Motor neuron (in vitro differentiated cells): ENCODE data around the gene PTGER1. TPM values are rescaled to one million over a fixed set of nuclear protein-coding genes. Genes with fewer than 3 reads are reported as not detected.

Source experiments
- ATAC-seq, 8 experiments: fragments of 200-7000 bp; cut with Tn5 transposase; replicated peaks in 6 of 8; 2 replicates each; pipeline ENCODE4 v1.8.0; 2021; ENCODE audit warnings: mild to moderate bottlenecking in 8 of 8, moderate library complexity in 8 of 8
- H3K27ac ChIP-seq, 2 donors: fragments of 250-450 bp; sonication (Bioruptor Pico); 2 replicates each; pipeline ENCODE4 v1.9.0; 2021; ENCODE audit warnings: antibody characterized with exemption in 2 of 2, mild to moderate bottlenecking in 2 of 2, moderate library complexity in 1 of 2
- H3K4me1 ChIP-seq, 2 donors: fragments of 250-450 bp; sonication (Bioruptor Pico); replicated peaks in 1 of 2; 2 replicates each; pipeline ENCODE4 v1.6.1; 2021; ENCODE audit warnings: antibody characterized with exemption in 2 of 2, mild to moderate bottlenecking in 2 of 2, moderate library complexity in 1 of 2
- H3K4me3 ChIP-seq, 5 donors: fragments of 250-450 bp; sonication (Bioruptor Pico); 2 replicates each; pipeline ENCODE4 v1.9.0; 2021; ENCODE audit warnings: antibody characterized with exemption in 5 of 5, mild to moderate bottlenecking in 5 of 5, moderate library complexity in 4 of 5
- WGBS, 10 experiments: fragments of 450-650 bp; shearing (Covaris generic); methylation state at CpG; one replicate each; pipeline ENCODE4 v1.0.0; 2022; 5-methylcytosine and 5-hydroxymethylcytosine counted together
- in situ Hi-C, 9 experiments: fragments of 400-800 bp; cut with MboI; loops; one replicate each; pipeline ENCODE4 v1.15.0; 2021; ENCODE audit warnings: low sequenced_read_pairs in 9 of 9, low pct_unique_long_range_greater_than_20kb in 2 of 9; ENCODE audit not compliant: unreplicated experiment in 9 of 9
- total RNA-seq, 8 experiments: library from RNA; unstranded; fragments of 300-600 nt; gene quantifications; 2 replicates each; pipeline versions ENCODE4 v1.2.3 to v1.2.4, GENCODE V29; 2022

PTGER1 gene
- total RNA-seq, 8 experiments from 2014 or later = 0.11 to 0.24 TPM; not detected in 6

DNA sequence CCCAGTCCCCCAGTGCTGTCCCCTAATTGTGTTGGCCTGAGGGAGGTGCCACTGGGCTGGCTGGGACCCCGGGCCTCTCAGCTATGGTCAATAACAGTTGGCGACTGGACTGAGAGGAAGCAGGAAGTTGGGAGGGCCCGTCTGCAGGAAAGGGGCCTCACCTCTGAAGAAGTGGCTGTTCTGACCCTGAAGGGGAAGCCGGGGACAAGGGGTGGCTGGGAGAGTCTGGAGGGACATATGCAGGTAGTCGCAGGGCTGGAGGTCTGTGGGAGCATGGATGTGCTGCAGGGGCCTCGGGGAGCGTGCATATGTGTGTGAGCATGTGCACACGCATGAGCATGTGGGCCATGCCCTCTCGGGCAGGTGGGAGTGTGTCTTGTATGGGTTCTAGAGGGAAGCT is 36.1 kb downstream of the PTGER1 start:
- Histone ChIP-seq H3K4me3 (no peak overlapping the region), H3K4me1 (peaks cover 9 to 18% of the 10 kb centered on the region in 2 donors), H3K27ac (no peak overlapping the region)
- no peak for ATAC-seq
- in situ Hi-C loops = no loop called here
- 83 to 100% (median 95%) methylated on average over 1 to 7 of the region's 9 CpGs; no CpG with 5 or more reads in 7 of the 10 experiments for WGBS, 10 experiments

DNA sequence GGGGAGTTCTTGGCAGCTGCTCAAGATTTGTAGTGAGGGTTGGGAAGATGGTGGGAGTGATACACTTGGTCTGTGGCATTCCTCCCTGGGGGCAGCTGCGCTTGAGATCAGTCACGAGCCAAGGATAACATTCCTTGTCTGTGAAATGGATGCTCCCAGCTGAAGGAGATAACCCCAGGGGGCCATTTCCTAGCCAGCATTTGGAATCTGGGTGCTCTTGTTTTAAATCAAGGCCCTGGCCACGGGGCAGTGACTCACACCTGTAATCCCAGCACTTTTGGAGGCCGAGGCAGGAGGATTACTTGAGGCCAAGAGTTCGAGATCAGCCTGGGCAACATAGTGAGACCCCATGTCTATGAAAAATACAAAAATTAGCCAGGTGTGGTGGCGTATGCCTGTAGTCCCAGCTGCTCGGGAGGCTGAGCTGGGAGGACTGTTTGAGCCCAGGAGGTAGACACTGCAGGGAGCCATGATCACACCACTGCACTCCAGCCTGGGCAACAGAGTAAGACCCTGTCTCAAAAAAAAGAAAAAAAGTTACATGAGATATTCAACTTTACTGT is 37.5 kb downstream of the PTGER1 start:
- WGBS, 10 experiments = 90 to 100% (median 100%) methylated on average over 1 to 3 of the region's 7 CpGs; no CpG with 5 or more reads in 3 of the 10 experiments
- no peak overlapping the region for H3K4me3 ChIP-seq
- H3K4me1 ChIP-seq = peaks cover 13 to 18% of the 10 kb centered on the region in 2 donors
- H3K27ac ChIP-seq = no peak overlapping the region
- in situ Hi-C loops = no loop called here
- no peak for ATAC-seq

DNA sequence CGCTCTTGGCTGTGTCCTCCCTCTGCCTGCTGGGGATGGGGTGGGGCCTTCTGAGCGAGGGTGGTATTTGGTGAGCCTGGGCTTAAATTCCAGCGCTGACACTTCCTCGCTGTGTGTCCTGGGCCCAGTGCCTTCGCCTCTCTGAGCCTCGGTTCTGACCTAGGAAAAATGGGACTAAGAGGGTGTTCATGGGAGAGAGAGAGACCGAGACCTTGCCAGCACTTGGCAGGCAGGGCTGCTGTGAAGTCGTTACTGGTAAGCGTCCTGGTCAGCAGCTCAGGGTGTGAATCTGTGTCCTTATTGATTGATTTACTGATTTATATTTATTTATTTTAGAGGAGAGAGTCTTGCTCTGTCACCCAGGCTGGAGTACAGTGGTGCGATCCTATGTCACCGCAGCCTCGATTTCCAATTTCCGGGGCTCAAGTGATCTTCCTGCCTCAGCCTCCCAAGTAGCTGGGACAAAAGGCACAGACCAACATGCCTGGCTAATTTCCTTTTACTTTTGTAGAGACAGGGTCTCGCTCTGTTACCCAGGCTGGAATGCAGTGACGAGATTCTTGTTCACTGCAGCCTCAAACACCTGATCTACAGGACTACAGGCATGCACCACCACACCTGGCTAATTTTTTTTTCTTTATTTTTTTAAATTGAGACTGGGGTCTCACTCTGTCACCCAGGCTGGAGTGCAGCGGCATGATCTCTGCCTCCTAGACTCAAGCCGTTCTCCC is 39.7 kb downstream of the PTGER1 start:
- WGBS, 10 experiments = 38 to 100% (median 90%) methylated on average over 2 to 11 of the region's 17 CpGs; no CpG with 5 or more reads in 1 of the 10 experiments
- H3K4me3 ChIP-seq = no peak overlapping the region
- H3K27ac ChIP-seq = peak overlapping the region in 1 of 2 donors; percentile 13
- ATAC-seq = no peak
- H3K4me1 ChIP-seq = peaks cover 15 to 18% of the 10 kb centered on the region in 2 donors
- in situ Hi-C loops = no loop called here

- Histone ChIP-seq H3K27ac (peak overlapping the region; percentile 12 to 13), H3K4me1 (peaks cover 15% of the 10 kb centered on the region in 2 donors), H3K4me3 (peak overlapping the region in 4 of 5 donors; percentile 60 to 92 (median 74))
- peak in 7 of 8 experiments; percentile 9 to 91 (median 40) for ATAC-seq
- in situ Hi-C loops = no loop called here
- WGBS, 10 experiments = 0 to 30% methylated on average over 1 to 2 of the region's 23 CpGs; no CpG with 5 or more reads in 8 of the 10 experiments
Observed at GRCh38 chr19:14434543-14435319, 40.4 kb downstream of the PTGER1 start.

DNA sequence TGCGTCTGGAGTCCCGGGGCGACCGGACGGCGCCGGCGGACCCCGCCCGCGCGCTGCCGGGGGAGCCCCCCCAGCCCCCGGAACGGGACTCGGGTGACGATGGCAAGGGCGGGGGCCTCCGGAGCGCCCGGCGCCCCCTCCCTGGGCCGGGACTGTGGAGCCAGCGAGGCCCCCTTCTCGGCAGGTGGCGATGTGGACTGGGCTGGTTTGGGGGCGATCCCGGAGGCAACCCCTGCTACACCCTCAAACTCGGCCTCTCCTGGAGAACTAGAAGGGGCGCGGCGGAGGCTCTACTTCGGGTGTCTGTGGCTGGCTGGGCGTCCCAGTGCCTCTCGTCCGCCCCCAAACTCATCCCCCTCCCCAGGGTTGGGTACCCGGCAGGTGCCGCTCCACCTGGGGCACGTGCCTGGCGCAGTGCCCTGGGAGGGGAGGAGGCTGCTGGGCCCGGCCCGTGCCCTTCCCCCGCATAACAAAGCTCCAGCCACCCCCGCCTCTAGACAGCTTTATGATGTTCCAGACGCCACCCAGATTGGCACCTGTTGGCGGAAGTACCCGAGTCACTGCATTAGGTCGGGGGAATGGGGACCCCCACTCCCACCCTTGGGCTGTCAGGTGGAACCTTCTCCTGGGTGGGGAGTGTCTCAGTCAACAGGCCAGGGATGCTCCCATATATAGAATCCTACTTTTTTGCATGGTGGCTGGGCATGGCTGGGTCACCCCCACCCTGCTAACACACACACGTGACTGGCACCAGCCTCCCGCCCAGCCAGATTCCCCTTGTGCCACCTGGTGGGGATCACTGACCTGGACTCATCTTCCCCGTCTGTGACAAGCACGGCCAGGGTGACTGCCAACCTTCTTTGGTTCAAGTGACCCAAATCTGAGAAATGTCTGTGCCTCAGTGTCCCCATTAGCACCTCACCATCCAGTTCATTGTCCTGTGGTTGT is 41.3 kb downstream of the PTGER1 start:
- Histone ChIP-seq H3K4me3 (peak overlapping the region; percentile 60 to 92 (median 72)), H3K27ac (peak overlapping the region; percentile 63 to 78), H3K4me1 (peaks cover 11 to 15% of the 10 kb centered on the region in 2 donors)
- peak in 6 of 8 experiments; percentile 18 to 52 (median 50) for ATAC-seq
- WGBS, 10 experiments = 0 to 55% (median 41%) methylated on average over 2 to 7 of the region's 52 CpGs; no CpG with 5 or more reads in 7 of the 10 experiments
- in situ Hi-C loops = no loop called here

- ATAC-seq = peak; percentile 5 to 90 (median 84)
- 20 to 50% methylated on average over 1 to 2 of the region's 85 CpGs; no CpG with 5 or more reads in 8 of the 10 experiments for WGBS, 10 experiments
- in situ Hi-C loops = no loop called here
- Histone ChIP-seq H3K4me3 (peak within 1 kb of the TSS; percentile 60 to 92 (median 72)), H3K4me1 (peaks cover 11 to 15% of the 10 kb centered on the region in 2 donors), H3K27ac (peak within 1 kb of the TSS; percentile 63 to 78)
Observed at GRCh38 chr19:14432791-14433553, 42.2 kb downstream of the PTGER1 start, which contains the start of gene PKN1. PKN1 (plus strand) TSS chr19:14433306; CDS start chr19:14433522, 216 bp downstream.

DNA sequence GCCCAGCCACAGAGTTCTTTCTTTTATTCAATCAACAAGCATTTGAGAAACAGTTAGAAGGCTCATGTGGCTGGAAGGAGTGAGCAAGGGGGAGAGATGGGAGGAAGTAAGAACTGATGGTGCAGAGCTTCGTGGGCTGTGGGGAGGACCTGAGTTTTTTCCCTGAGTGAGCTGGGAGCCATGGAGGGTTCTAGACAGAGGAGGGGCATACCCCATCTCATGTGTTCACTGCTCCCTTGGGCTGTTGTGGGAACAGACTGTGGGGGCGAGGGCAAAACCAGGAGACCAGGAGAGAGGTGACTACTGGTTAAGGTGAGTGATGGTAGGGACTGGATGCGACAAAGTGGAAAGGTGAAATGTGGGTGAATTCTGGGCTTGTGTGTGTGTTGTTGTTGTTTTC is 44.4 kb downstream of the PTGER1 start:
- no peak overlapping the region for H3K27ac ChIP-seq
- no peak for ATAC-seq
- in situ Hi-C loops = no loop called here
- no peak overlapping the region for H3K4me3 ChIP-seq
- H3K4me1 ChIP-seq = peaks cover 11 to 15% of the 10 kb centered on the region in 2 donors
- WGBS, 10 experiments = 40 to 86% (median 68%) methylated on average over 1 to 3 of the region's 3 CpGs; no CpG with 5 or more reads in 2 of the 10 experiments

DNA sequence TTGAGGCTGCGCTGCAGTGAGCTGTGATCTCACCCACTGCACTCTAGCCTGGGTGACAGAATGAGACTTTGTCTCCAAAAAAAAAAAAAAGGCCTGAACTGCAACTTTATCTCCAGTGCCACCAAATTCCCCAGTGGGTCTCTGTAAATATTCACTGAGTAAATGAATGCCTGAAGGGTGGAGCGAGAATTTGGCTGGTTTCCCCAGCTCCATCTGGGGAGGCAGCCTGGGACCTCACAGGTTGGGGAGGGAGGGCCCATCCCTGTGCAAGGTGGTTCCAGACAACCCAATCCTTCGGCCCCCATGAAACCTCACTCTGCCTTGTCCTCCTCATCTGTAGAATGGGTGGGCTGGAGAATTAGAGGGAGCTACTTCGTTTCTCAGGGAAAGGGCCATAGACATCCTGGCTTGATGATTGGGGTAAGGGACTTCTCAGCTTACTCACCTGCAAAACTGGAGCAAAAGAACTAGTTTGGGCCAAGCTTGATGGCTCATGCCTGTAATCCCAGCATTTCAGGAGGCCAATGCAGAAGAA is 46.2 kb downstream of the PTGER1 start:
- ATAC-seq = no peak
- Histone ChIP-seq H3K27ac (no peak overlapping the region), H3K4me3 (no peak overlapping the region), H3K4me1 (peaks cover 0 to 5% of the 10 kb centered on the region in 2 donors)
- 50 to 100% (median 82%) methylated on average over 1 to 3 of the region's 4 CpGs; no CpG with 5 or more reads in 3 of the 10 experiments for WGBS, 10 experiments
- in situ Hi-C loops = no loop called here

DNA sequence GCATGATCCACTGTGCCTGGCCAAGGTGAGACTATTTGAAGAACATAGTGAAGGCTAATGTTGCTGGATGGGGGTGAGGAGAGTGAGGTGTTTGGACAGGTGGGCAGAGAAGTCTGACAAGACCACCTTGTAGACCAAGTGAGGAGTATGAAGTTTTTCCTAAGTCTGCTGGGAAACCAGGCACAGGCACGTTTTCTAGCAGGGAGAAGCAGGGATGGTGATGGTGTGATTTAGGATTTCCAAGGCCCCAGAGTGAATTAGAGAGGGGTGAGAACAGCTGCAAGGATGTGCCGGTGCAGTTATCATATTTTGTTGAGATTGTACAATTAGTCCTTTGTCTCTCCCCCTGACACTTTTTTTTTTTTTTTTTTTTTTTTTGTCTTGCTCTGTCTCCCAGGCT is 47.7 kb downstream of the PTGER1 start:
- in situ Hi-C loops = no loop called here
- no peak for ATAC-seq
- Histone ChIP-seq H3K4me1 (peaks cover 0 to 1% of the 10 kb centered on the region in 2 donors), H3K27ac (no peak overlapping the region), H3K4me3 (no peak overlapping the region)
- WGBS, 10 experiments = 0 to 48% (median 29%) methylated on average over 1 to 2 of the region's 2 CpGs; no CpG with 5 or more reads in 5 of the 10 experiments

DNA sequence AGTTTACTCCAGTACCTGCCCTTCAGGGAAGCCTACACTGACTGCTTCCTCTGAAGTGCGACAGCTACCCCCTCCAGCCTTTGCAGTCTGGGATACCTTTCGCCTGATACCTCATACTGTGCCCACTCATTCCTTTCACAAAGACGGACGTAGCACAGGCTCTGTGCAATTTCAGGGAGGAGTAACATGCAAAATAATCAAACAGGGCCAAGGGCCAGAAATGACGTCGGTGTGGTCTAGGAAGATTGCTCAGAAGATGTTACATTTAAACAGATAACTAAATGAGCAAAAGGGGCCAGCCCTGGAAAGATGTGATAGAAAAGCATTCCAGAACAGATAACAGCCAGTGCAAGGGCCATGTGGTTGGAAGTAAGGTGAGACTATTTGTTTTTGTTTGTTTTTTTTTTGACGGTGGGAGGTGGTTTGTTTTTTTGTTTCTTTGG is 49.4 kb downstream of the PTGER1 start:
- H3K4me3 ChIP-seq = no peak overlapping the region
- H3K4me1 ChIP-seq = no peaks in the 10 kb centered on the region
- H3K27ac ChIP-seq = no peak overlapping the region
- peak in 3 of 8 experiments; percentile 94 to 98 (median 98) for ATAC-seq
- WGBS, 10 experiments = 3 to 100% (median 82%) methylated on average over 1 to 7 of the region's 7 CpGs; no CpG with 5 or more reads in 1 of the 10 experiments
- in situ Hi-C loops = no loop called here
